SJSA1 (cell line): ENCODE measurements around the gene PICK1. TPM values are rescaled to one million over a fixed set of nuclear protein-coding genes. Genes with fewer than 3 reads are reported as not detected.

Source experiments
- DNase-seq, 2 experiments: peaks; one replicate each; pipeline ENCODE4 v3.0.0-alpha.2; 2015 to 2020; ENCODE audit warnings: low spot score in 2 of 2, low read depth in 1 of 2
- H3K27ac ChIP-seq: fragments of 250-450 bp; sonication (Bioruptor Pico); 2 replicates; pipeline ENCODE4 v1.5.1; 2020; ENCODE audit warnings: mild to moderate bottlenecking, moderate library complexity
- H3K27me3 ChIP-seq: fragments of 250-450 bp; sonication (Bioruptor Pico); replicated peaks from 2 replicates; pipeline ENCODE4 v1.5.1; 2020; ENCODE audit warnings: mild to moderate bottlenecking, moderate library complexity
- H3K36me3 ChIP-seq: fragments of 250-450 bp; sonication (Bioruptor Pico); 2 replicates; pipeline ENCODE4 v1.5.1; 2020; ENCODE audit warnings: mild to moderate bottlenecking
- H3K4me1 ChIP-seq: fragments of 250-450 bp; sonication (Bioruptor Pico); replicated peaks from 2 replicates; pipeline ENCODE4 v1.6.1; 2021; ENCODE audit warnings: mild to moderate bottlenecking
- H3K4me3 ChIP-seq: fragments of 250-450 bp; sonication (Bioruptor Pico); 2 replicates; pipeline ENCODE4 v1.5.1; 2020; ENCODE audit warnings: mild to moderate bottlenecking
- H3K9me3 ChIP-seq: fragments of 250-450 bp; sonication (Bioruptor Pico); replicated peaks from 2 replicates; pipeline ENCODE4 v1.5.1; 2020; ENCODE audit warnings: mild to moderate bottlenecking
- total RNA-seq: library from RNA; depleted of rRNA; stranded (reverse); fragments of >200 nt; shearing (Covaris generic); gene quantifications from 2 replicates; pipeline ENCODE4 v1.2.3, GENCODE V29; 2014

The PICK1 gene
- total RNA-seq, 1 experiment from 2014 or later, result 5.4 TPM

- Histone ChIP-seq H3K27me3 (peaks cover 15% of the 10 kb centered on the region), H3K4me1 (peaks cover 4% of the 10 kb centered on the region), H3K36me3 (no peaks in the 10 kb centered on the region), H3K4me3 (no peak overlapping the region), H3K27ac (no peak overlapping the region), H3K9me3 (0 out of 2 replicates have a peak, but pooled peaks cover 3% of the 10 kb centered on the region)
- DNase-seq, result no peak
Observed at GRCh38 chr22:38089474-38089851, 32.3 kb downstream of the PICK1 start.

- DNase-seq, result no peak
- Histone ChIP-seq H3K9me3 (no peaks in the 10 kb centered on the region), H3K36me3 (no peaks in the 10 kb centered on the region), H3K4me3 (no peak overlapping the region), H3K4me1 (peaks cover 4% of the 10 kb centered on the region; the same call in 1 of the 2 replicates), H3K27me3 (0 out of 2 replicates have a peak, but pooled peaks cover under 1% of the 10 kb centered on the region), H3K27ac (no peak overlapping the region)
Observed at GRCh38 chr22:38097058-38097457, 39.9 kb downstream of the PICK1 start.

DNA sequence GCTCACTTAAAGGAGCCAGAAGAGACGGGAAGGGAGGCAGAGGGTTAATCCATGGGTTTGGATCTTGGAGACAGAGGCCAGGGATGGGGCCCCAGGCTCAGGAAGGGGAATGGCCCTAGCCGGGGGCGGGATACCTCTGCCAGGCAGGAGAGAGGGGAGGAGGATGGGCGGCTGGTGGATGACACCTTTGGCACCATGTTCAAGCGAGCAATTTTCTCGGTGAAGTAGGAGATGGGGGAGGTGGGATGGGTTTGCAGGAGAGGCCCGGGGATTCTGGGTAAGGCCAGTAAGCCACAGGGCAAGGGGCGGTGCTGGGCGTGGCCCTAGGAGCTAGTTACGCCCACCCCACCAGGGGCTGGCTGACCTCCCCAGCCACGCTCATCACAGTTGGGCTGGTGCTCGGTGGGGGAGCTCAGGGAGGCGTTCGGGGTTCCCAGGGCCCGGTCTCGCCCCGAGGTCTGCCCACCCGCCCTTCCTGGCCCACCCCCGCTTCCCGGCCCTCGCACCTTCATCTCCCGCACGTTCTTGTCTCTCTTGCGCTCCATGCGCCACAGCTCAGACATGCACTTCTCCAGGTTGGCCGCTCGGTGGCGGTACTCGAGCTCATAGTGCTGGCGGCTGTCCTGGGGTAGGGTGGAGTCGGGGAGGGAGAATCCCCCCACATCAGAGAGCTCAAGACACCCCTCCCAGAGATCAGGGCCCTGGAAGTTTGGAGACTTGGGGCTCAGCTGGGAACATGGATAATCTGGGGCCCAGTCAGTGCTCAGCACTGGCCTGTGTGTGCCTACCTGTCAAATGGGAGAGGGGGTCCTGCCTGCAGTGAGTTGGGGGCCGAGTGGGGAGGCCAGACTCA lies 40.6 kb downstream of the PICK1 start:
- H3K9me3 ChIP-seq, result no peaks in the 10 kb centered on the region
- DNase-seq, result no peak
- H3K27me3 ChIP-seq, result no peaks in the 10 kb centered on the region
- peaks cover 4% of the 10 kb centered on the region; the same call in 1 of the 2 replicates for H3K4me1 ChIP-seq
- H3K4me3 ChIP-seq, result no peak overlapping the region
- H3K27ac ChIP-seq, result no peak overlapping the region
- no peaks in the 10 kb centered on the region for H3K36me3 ChIP-seq

DNA sequence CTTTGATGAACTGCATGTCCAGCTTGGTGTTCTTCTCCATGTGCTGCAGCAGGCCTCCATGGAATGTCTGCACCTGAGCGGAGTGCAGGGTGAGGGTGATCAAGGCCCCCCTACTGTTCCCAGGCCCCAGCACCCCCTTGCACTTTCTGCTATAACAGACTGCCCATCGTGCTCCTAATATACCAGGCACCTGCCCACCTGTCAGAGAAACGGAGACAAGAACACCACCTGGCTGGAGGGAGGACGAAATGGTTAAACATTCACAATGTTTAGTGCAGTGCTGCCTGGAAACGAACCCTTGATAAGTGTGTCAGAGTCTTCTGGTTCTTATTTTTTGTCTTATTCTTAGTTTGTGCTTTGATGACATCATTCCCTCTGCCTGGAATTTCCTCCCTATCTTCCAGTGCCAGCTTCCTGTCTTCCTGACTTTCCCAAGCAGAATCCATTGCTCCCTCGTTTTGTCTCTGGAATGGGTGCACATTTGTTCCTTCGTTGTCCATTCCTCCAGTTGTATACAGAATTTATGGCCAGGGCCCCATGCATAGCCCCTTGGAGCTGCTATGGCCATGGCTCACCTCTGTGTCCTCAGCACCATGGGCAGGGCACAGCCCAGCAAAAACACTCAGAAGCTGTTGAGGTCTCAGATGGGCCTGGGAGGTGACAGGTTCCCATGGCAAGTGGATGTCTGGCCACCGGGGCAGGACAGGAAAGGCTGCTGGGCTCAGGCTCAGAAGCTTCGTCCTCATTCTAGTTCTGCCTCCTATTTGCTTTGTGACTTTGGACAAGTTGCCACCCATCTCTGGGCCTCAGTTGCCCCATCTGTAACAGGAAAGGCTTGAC lies 41.4 kb downstream of the PICK1 start:
- Histone ChIP-seq H3K36me3 (no peaks in the 10 kb centered on the region), H3K27ac (no peak overlapping the region), H3K4me1 (peaks cover 4% of the 10 kb centered on the region; the same call in 1 of the 2 replicates), H3K27me3 (no peaks in the 10 kb centered on the region), H3K4me3 (no peak overlapping the region), H3K9me3 (no peaks in the 10 kb centered on the region)
- no peak for DNase-seq

GRCh38 chr22:38103641-38104040 lies 46.4 kb downstream of the PICK1 start:
- H3K4me1 ChIP-seq, result no peaks in the 10 kb centered on the region
- no peak overlapping the region for H3K27ac ChIP-seq
- H3K9me3 ChIP-seq, result no peaks in the 10 kb centered on the region
- H3K36me3 ChIP-seq, result no peaks in the 10 kb centered on the region
- H3K4me3 ChIP-seq, result no peak overlapping the region
- no peak for DNase-seq
- H3K27me3 ChIP-seq, result no peaks in the 10 kb centered on the region

DNA sequence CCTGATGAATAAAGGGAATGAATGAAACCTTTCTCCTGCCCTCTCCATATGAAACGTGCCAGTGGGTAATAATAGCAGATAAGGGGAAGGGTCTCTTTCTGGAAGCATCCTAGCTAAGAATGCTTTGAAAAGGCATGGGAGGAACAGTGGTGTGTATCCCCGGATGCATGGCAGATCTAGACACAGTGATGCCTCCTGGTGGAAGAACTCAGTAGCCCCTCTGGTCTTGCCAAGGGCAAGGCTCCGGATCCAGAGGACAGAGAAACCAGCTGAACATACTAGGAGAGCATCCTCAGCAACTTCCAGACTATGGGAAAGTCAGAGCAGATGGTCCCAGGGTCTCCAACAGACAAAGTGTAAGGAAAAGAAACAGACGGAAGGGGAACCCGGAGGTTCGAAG lies 46.9 kb downstream of the PICK1 start:
- DNase-seq, result no peak
- Histone ChIP-seq H3K27me3 (no peaks in the 10 kb centered on the region), H3K27ac (no peak overlapping the region), H3K9me3 (no peaks in the 10 kb centered on the region), H3K4me3 (no peak overlapping the region), H3K4me1 (no peaks in the 10 kb centered on the region), H3K36me3 (no peaks in the 10 kb centered on the region)

DNA sequence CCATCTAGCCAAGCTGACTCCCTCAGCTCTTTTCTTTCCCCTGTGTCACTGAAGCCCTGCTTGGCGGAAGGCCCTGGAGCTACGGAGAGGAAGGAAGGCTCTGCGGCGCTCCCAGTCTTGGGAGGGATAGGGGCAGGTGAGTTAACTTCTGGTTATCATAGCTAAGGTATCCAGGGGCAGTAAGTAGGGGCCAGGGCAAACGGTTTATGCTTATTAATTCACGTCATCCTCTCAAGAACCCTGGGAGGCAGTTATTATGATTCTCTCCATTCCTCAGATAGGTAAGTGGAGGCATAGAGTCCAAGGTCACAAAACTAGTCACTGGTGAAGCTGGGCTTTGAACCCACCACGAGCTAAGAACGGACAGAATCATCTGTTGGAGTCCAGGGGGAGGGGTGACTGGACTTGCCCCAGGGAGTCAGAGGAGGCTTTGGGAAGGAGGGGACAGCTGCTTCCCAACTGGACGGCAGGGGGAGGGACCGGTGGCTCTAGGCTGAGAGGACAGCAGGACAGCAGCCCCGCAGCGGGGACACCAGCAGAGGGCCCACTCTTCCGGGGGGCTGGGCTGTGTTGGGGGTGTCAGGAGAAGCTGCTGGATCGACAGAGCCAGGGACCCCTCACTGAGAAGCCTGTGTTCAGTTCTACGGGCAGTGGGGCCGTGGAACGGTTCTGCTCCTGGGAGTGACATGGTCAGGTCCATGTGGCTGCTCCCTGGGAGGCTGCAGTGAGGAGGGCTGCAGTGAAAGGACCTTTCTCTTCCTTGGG lies 49.8 kb downstream of the PICK1 start:
- Histone ChIP-seq H3K4me3 (no peak overlapping the region), H3K27ac (no peak overlapping the region), H3K4me1 (no peaks in the 10 kb centered on the region), H3K9me3 (no peaks in the 10 kb centered on the region), H3K27me3 (no peaks in the 10 kb centered on the region), H3K36me3 (no peaks in the 10 kb centered on the region)
- no peak for DNase-seq

GRCh38 chr22:38107692-38108515 lies 50.7 kb downstream of the PICK1 start:
- Histone ChIP-seq H3K27ac (no peak overlapping the region), H3K9me3 (no peaks in the 10 kb centered on the region), H3K4me1 (no peaks in the 10 kb centered on the region), H3K36me3 (no peaks in the 10 kb centered on the region), H3K4me3 (no peak overlapping the region), H3K27me3 (no peaks in the 10 kb centered on the region)
- no peak for DNase-seq

GRCh38 chr22:38108561-38109319 lies 51.5 kb downstream of the PICK1 start:
- no peak for DNase-seq
- H3K4me1 ChIP-seq, result no peaks in the 10 kb centered on the region
- no peaks in the 10 kb centered on the region for H3K36me3 ChIP-seq
- no peak overlapping the region for H3K27ac ChIP-seq
- no peaks in the 10 kb centered on the region for H3K27me3 ChIP-seq
- H3K4me3 ChIP-seq, result no peak overlapping the region
- no peaks in the 10 kb centered on the region for H3K9me3 ChIP-seq

DNA sequence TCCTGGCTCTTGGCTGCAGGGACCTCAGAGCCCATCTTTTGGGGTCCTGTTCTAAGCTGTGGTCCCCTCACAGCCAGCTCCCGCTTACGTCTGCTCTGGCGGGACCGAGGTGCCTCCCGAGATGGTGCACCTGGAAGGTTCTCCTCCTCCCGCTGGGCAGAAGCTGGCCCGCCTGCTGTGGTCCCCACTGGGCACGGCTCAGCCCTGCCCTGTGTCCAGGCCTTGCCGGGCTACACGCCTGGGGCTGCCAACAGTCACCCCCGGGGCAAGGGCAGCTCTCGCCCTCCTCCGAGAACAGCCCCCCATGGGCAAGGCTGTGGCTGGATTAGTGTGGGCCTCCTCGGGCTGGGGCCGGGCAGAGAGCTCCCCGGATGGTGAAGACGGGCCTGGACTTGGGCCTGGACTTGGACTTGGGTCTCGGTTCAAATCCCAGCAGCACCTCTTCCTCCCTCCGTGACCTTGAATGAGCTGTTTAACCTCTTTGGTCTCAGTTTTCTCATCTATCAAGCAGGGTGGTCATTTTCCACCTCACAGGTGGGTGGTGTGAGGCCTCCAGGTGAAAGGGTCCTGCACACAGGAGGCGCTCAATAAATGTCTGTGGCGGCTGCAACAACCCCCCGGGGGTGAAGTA lies 52.3 kb downstream of the PICK1 start:
- H3K9me3 ChIP-seq, result no peaks in the 10 kb centered on the region
- H3K27me3 ChIP-seq, result no peaks in the 10 kb centered on the region
- DNase-seq, result no peak
- peaks cover 4% of the 10 kb centered on the region for H3K4me1 ChIP-seq
- no peak overlapping the region for H3K27ac ChIP-seq
- no peaks in the 10 kb centered on the region for H3K36me3 ChIP-seq
- no peak overlapping the region for H3K4me3 ChIP-seq

- Histone ChIP-seq H3K27ac (no peak within 1 kb of the TSS), H3K27me3 (no peaks in the 10 kb centered on the region), H3K36me3 (no peaks in the 10 kb centered on the region), H3K4me3 (no peak within 1 kb of the TSS), H3K4me1 (peaks cover 11% of the 10 kb centered on the region), H3K9me3 (no peaks in the 10 kb centered on the region)
- DNase-seq, result no peak
Observed at GRCh38 chr22:38110008-38110862, 53.0 kb downstream of the PICK1 start, which contains the start of gene BAIAP2L2. TSS of gene BAIAP2L2 (minus strand) at chr22:38110684. CDS start at chr22:38110525, 159 bp downstream.
